ENCODE measurements around the gene PTPRN2.

The PTPRN2 gene

DNA sequence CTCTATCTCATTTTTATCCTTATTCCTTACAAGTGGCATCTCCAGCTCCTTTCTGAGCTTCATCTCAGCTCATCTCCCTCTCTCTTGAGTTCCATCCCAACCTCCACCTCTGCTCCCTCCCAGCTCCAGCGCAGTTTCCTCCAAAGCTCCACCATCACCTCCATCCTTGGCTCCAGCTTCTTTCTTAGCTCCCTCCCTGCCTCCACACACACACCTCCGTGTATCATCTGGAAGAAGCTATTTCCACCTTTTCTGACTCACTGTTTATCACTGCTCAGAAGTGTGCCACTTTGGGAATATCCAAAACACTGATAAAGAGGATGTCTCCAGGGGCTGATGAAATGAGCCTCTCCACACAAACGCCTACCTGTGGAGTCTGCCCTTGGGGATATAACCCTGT, 481.4 kb downstream of the PTPRN2 start:
- TF ChIP-seq, protein P1, sequence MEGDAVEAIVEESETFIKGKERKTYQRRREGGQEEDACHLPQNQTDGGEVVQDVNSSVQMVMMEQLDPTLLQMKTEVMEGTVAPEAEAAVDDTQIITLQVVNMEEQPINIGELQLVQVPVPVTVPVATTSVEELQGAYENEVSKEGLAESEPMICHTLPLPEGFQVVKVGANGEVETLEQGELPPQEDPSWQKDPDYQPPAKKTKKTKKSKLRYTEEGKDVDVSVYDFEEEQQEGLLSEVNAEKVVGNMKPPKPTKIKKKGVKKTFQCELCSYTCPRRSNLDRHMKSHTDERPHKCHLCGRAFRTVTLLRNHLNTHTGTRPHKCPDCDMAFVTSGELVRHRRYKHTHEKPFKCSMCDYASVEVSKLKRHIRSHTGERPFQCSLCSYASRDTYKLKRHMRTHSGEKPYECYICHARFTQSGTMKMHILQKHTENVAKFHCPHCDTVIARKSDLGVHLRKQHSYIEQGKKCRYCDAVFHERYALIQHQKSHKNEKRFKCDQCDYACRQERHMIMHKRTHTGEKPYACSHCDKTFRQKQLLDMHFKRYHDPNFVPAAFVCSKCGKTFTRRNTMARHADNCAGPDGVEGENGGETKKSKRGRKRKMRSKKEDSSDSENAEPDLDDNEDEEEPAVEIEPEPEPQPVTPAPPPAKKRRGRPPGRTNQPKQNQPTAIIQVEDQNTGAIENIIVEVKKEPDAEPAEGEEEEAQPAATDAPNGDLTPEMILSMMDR (IDR thresholded peaks at IDR 0.05; ENCODE audit: control insufficient read depth, extremely low read depth, insufficient read depth) = no peak
- no peak for DNase-seq (ENCODE audit: low read depth)
- H3K4me3 ChIP-seq (ENCODE audit: low read depth, low read length) = no peak overlapping the region

DNA sequence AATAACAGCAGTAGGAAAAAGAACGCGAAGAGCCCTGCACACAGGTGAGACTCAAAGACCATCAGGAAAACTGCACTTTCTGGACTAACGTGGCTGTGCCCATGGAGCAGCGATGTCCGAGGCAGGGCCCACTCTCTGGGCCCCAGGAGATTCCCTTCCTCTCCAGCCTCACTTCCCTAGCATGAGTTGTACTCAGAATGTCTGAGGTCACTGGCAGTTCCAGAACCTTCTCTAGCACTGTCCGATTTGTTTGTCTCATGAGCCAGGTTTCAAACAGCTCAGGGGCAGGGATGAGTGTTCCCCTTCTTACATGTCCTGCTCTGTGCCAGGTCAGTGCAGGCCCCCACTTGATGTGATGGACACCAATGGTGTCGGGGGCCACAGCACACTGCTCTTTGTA, 484.2 kb downstream of the PTPRN2 start:
- no peak overlapping the region for H3K4me3 ChIP-seq (ENCODE audit: low read depth, low read length)

DNA sequence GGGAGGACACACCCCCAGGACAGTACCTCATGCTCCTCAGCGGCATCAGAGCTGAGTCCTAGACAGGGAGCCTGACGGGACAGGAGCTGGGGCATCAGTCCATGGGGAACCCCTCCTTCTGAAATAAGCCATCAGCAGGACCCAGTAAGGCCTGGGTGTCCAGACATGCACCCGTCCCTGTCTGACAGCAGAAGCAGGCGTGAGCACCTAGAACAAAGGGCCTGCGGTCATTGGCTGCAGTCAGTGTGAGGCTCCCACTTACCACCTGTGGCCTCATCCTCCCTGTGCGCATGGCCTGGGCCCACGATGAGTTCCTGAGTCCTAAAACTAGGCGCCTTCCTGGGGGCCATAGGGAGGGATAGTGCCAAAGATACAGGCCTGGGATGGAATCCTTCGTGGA, 484.7 kb downstream of the PTPRN2 start:
- TF ChIP-seq, protein P1 (IDR thresholded peaks at IDR 0.05; ENCODE audit: control insufficient read depth, extremely low read depth, insufficient read depth) = no peak
- H3K4me3 ChIP-seq (ENCODE audit: low read depth, low read length) = no peak overlapping the region
- DNase-seq (ENCODE audit: low read depth) = no peak

More for the DNA sequence above, 484.2 kb downstream of the PTPRN2 start:
- TF ChIP-seq, protein P1 (IDR thresholded peaks at IDR 0.05; ENCODE audit: control insufficient read depth, extremely low read depth, insufficient read depth) = no peak
- DNase-seq (ENCODE audit: low read depth) = no peak

DNA sequence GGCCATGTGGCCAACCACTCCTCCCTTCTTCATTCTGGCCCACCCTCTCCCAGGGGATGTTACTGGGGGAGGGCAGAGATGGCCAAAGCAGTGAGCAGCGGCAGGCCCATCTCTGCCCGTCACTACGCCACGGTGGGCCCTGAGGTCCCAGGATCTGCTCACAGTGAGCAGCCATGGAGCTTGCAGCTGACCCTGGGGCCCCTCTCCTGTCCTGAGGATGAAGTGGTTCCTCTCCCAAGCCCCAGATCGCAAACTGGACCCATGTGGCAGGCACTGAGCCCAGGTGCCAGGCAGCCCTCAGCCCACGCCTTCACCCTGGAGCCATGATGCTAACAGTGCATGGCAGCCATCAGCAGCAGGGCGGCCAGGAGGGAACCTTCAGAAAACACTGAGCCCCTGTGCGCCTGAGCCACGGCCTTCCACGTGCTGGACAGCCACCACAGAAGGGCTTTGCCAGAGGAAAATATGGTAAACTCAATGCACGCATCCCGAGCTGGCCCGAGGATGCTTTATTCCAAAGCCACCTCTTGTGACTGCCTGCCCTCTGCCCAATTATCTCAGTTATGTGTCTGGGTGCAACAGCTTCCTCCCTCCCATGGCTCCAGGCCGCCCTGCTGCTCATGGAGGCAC, 485.7 kb downstream of the PTPRN2 start:
- TF ChIP-seq, protein P1 (IDR thresholded peaks at IDR 0.05; ENCODE audit: control insufficient read depth, extremely low read depth, insufficient read depth) = no peak
- no peak for DNase-seq (ENCODE audit: low read depth)

DNA sequence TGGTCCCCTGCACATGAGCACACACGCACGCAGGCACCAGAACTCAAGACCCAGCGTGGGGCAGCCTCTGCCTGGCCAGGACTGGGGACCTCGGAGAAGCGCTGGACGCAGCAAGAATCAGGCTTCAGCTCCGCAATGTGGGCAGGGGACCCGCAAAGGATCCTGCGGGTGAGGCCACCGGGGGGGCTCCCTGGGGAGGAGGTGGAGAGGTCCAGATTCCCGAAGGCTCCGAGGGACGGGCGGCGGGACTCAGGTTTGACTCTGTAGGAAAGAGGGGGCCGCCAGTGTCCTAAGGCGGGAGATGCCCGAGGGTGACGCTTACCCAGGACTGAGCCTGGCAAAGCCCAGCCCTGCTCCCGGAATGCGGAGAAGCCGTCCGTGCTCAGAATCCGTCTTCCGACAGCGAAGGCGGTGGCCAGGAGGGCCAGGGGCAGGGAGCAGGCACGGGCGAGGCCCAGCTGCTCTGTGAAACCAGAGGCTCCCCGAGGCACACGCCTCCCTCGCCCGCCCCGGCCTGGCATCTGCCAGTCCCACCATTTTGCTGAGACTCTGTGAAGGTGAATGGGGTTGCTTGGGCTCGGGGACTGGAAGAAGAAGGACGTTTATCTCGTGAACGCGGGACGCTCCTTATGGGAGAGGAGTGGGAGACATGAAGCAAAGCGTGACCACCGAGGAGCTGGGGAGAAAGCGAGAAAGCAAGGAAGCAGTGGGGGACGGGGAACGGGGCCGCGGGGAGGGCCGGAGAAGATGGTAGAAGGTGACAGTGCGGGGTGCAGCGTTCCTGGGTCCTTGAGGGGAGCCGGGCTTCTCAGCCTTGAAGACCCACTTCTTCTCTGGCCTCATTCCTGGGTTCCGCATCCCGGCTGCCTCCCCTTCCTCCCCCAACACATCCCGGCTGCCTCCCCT, 489.2 kb downstream of the PTPRN2 start:
- H3K4me3 ChIP-seq (ENCODE audit: low read depth, low read length) = no peak overlapping the region
- no peak for DNase-seq (ENCODE audit: low read depth)
- TF ChIP-seq, protein P1 (IDR thresholded peaks at IDR 0.05; ENCODE audit: control insufficient read depth, extremely low read depth, insufficient read depth) = no peak

More for the DNA sequence above, 485.7 kb downstream of the PTPRN2 start:
- H3K4me3 ChIP-seq (ENCODE audit: low read depth, low read length) = no peak overlapping the region

DNA sequence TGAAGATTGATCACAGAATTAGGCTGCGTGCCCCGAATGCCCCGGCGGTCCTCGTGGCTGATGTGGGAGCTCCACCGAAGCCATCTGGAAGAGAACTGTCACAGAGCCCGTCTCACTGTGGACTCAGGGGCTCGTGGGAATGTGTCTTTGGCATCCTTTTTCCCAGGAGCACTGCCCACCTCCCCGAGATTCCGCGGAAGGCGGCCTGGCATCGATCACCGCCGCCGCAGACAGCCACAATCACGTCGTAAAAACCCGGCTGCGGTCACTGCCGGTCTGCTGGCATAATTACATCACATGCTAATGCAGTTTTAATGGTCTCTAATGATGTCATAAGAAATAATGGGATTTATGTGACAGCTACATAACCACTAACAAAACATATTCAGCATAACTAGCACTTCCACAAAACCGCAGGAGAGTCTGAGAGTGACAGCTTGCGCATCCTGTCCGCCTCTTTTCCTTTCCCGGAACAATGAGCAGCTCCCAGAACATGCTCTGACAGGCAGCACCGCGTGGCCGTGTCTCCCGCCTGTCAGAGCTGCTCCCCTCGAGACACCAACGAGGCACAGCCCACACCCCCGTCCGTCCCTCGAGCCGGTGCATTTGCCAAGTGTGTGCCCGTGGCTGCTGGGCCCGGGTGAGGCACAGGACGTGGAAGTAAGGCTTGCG, 490.0 kb downstream of the PTPRN2 start:
- no peak overlapping the region for H3K4me3 ChIP-seq (ENCODE audit: low read depth, low read length)
- TF ChIP-seq, protein P1 (IDR thresholded peaks at IDR 0.05; ENCODE audit: control insufficient read depth, extremely low read depth, insufficient read depth) = no peak
- no peak for DNase-seq (ENCODE audit: low read depth)

Data from LNCaP clone FGC (cell line).